Suppressor macrophage treated with lipopolysaccharide for 4 hours (primary cell): Measurements from ENCODE around the gene FBXW7.

Experiments
- DNase-seq: peaks from one replicate; pipeline ENCODE4 v3.0.0-alpha.2; 2020

The FBXW7 gene

DNA sequence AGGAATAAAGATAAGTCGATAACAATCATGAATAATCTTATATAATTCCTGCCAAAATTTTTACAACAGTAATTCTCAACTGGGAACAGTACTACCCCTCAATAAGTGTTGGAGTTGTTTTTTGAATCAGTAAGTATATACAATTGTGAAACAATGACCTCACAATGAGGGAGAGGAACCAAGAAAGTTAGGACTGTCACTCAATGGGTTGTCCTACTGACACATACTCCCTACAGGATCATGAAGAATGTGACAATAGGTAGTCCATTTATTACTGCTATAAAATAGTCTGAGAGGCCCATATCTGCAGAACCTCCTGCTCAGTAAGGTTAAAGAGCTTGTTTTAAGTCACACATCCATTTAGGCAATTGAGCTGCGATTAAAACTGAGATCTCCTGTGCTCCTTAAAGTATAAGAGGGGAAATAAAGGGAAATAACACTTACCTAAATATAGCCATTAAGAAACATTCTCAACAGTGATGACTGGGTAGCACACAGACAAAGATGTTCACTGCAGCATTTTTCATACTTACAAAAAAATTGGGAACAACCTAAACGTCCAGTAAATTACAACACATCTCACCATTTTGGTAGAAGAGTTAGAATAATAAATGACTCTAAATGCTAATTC is 26.2 kb downstream of the FBXW7 start:
- peak; percentile 59 for DNase-seq

DNA sequence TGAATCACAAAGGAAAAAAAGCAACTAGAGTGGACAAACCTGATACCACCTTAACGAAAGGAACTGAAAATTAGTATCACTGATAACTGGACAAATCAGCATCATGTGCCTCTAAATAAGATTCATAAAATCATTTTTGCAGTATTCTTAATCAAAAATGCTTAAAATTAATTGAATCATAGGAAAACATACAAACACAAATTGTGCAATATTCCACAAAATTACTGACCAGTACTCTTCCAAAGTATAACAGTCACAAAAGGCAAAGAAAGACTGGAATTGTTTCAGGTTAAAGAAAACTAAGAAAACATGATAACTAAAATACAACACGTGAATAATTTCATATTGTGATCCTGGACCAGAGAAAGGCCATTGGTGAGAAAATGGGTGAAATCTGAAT is 27.1 kb downstream of the FBXW7 start:
- no peak for DNase-seq

DNA sequence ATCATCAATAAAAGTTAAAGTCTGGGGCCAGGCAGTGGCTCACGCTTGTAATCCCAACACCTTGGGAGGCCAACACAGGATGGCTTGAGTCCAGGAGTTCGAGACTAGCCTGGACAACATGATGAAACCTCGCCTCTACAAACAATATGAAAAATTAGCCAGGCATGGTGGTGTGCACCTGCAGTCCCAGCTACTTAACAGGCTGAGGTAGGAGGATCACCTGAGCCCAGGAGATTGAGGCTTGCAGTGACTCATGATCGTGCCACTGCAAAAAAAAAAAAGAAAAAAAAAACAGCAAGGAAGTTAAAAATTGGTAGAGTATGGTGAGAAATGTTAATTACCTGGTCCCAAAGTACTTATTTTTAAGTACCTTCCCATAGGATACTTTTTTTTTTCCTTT is 27.5 kb downstream of the FBXW7 start:
- no peak for DNase-seq

DNA sequence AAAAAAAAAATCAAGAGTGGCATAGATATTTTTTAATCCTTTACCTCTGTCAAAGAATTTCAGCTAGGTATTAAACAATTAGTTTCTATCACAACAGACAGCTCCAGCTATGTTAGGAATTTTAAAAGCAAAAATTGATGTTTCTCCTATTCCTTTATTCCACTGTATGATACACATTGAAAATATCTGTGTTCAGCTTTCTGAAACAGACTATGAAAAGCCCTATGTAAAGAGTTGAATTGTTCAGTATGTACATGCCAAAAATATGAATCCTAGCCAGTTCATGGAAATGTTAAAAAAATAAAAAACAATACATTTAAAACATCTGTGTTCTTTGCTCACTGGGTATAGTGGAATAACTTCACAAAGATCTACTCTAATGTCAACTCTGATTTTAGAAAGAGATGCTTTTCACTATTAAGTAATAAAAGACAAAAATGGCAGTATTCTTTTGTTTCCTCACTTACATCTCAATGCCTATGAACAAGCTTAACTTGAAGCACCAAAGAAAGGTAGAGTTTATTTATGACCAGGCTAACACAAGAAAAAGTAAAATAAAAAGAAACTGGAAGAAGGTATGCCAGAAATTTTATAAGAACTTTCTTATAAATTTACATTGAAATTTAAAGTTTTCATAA is 32.1 kb downstream of the FBXW7 start:
- DNase-seq, result no peak

DNA sequence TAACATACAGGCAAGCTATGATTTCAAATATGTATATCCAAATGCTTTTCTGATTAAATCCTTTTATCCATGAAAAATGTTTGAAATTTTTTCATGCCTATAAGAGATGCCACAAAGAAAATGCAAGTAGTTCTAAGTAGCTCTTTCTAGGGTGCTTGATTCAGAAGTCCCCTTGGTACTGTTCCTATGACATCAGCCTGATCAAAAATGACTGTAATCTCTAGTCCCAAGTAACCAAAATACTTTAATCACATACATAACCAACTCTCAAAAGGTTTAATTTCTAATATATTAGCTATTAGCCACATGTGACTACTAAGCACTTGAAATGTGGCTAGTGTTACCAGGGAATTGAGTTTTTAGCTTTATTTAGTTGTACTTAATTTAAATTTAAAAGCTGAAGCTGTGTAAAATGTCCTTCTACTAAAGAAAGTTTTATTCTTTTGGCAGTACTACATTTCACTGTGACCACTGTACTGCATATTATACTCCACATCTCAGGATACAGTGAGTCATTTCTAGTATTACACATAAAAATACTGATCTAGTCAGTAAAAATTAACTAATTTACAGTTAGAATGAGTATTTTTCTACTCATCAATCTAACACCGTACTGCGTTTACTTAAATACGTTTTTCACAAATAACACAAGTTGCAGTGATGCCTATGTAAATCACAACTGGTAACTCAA is 33.9 kb downstream of the FBXW7 start:
- DNase-seq, result no peak

DNA sequence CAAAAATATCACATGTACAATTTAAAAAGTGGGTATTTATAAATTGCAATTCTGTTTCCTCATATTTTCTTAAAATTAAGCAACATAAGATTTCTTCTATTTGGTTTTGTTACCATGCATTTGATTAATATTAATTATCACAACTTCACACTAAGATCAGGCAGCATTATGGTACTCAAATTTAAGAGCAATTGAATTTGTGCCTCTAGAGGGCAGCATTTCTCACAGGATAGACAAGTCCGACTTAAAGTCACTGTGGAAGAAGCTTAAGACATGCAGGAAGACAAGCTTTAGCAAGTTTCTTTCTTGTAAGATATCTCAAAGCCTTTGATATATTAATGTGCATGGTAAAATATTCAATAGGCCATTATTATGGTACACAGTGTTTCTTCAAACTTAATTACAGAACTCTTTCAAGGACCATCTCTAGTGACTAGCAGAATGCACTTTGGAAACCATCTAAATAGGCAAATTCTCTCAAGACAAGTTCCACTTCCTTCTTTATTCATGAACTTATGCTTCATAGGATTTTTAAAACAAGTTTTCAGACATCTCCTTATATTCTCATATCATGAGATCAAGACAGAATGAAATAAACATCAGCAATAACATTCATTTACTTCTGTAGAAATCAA is 35.0 kb downstream of the FBXW7 start:
- peak; percentile 89 for DNase-seq

DNA sequence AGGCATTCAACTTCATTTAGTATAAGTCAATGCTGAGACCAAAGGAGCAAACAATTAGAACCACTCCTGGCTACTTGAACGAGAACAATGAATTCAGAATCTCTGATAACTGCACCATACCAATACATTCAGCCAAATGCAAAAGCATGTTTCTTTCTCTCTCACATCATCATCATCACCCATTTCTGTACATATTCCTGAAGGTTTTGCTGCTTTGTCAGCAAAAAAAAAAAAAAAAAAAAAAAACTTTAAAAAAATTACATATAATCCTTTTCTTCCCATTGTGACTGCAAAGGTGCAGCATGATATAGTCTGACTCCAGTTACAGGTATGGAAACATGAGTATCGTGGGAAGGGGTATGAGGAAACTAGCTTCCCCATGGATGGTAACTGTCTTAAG is 35.6 kb downstream of the FBXW7 start:
- no peak for DNase-seq

DNA sequence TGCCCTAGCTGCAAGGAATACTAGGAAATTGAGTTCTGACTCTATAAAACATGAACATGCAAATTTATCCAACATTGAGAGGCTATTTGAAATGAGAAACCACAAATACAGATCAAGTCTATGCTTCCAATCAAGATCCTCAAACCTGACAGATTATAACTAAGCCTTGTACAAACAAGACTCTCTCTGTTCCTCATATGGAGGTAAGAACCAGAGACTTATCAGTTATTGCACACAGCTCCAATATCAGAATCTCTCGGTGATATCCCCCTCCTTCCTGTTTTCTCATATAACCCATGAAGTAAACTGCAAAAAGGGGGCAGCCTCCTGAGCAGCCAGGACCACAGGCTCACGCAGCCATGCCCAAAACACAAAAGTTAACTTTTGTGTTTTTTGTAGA is 36.5 kb downstream of the FBXW7 start:
- DNase-seq, result no peak

DNA sequence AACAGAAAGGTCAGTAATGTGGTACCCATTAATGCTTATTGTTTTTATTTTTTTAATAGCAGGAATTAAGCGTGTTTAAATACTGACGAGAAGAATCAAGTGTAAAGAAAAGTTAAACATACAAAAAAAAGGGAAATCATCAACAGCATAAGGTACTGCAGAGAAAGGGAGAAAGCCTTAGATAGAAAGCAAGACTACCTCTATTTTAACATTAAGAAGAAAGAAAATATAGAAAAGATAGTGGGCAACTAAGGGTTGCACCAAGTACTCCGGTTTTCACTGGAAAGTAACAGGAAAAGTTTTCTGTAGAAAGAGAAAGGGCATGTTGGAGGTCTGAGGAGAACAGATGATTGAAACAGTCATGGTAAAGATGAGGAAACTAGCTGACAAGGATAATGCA is 41.9 kb downstream of the FBXW7 start:
- DNase-seq, result no peak

DNA sequence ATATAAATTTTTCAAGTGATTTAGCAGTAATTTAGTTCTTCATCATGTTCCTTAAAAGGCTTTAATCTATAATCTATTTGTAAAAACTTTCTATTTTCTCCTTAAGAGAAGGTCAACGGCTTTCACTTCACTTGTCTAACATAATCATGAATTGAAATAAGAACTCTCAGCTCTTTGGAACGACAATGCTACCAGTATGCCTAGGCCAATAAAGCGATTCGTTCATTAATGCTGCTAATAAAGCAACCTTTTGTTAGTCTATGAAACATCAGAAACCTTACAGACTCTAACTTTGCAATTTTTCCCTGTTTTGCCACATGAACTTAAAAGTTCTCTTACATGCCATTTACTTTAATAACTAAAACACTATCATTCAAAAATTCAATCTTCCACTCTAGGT is 47.6 kb downstream of the FBXW7 start:
- DNase-seq, result no peak

DNA sequence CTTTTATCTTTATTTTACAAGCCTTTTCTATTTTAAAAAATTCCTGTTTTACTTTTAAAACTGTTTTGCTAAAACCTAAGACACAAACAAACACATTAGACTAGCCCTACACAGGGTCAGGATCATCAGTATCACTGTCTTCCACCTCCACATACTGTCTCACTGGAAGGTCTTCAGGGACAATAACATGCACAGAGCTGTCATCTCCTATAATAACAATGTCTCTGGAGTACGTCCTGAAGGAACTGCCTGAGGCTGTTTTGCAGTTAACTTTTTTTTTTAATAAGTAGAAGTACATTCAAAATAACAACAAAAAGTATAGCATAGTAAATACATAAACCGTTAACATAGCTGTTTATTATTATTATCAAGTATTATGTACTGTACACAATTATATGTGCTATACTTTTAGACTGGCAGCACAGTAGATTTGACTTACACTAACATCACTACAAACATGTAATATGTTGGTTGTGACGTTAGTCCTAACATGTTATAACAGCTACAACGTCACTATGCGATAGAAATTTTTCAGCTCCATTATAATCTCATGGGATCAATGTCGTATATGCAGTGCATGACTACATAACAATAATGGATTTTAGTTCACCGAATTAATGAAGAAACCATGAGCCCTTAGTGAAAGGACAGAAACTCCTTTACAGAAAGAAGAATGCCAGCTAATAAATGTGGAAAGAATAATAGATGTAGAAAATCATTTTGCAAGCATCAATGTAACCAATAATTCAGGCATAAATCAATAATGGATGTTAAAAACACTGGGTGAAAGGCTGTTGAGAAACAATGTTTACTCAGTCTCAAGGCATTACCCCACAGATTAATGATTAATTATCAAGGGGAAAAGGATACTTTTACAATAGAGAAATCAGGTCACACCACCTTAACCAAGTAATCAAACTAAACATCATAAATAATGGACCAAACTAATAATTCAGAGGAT is 49.2 kb downstream of the FBXW7 start:
- no peak for DNase-seq

DNA sequence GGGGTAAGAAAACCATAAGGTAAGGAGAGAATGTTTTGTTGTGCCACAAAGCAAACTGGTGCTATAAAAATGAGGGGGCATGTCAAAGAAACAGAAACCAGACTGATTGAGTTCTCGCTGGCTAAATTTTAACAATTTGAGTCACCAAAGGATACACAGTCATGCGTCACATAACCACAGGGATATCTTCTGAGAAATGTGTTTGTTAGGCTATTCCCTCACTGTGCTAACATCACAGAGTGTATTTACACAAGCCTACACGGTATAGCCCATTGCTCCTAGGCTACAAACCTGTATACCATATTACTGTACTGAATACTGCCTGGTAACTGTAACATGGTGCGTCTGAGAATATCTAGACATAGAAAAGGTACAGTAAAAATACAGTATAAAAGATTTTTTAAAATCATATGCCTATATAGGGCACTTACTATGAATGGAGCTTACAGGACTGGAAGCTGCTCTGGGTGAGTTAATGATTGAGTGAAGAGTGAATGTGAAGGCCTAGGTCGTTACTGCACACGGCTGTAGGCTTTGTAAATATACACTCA is 50.1 kb downstream of the FBXW7 start:
- peak; percentile 36 for DNase-seq

DNA sequence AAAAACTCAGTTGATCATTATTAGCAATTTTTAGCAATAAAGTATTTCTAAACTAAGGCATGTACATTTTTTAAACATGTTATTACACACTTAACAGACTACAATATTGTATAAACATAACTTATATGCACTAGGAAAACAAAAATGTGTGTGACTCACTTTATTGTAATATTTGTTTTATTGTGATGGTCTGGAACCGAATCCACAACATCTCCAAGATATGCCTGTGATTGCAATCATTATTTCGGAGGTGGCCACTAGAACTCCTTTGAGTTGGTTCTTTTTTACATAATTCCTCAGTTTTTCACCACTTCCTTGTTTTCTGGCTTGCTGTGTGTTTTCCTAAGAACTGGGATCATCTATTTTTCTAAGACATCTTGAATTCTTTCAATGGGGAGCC is 53.7 kb downstream of the FBXW7 start:
- DNase-seq, result no peak

DNA sequence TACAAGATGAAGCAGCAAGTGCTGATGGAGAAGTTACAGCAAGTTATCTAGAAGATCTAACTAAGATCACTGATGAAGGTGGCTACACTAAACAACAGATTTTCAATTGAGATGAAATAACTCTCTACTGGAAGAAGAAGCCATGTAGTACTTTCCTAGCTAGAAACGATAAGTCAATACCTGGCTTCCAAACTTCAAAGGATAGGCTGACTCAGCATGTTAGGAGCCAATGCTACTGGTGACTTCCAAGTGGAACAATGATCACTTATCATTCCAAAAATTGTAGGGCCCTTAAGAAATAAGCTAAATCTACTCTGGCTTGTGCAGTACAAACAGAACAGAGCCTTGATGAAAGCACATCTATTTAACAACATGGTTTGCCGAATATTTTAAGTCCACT is 55.0 kb downstream of the FBXW7 start:
- no peak for DNase-seq

DNA sequence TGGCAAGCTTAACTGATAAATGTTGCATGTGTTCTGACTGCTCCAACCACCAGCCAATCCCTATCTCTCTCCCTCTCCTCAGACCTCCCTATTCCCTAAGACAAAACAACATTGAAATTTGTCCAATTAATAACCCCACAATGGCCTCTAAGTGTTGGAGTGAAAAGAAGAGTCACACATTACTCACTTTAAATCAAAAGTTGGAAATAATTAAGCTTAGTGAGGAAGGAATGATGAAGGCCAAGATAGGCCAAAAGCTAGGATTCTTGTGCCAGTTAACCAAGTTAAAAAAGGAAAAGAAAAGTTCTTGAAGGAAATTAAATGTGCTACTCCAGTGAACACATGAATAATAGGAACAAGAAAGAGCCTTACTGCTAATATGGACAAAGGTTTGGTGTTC is 55.6 kb downstream of the FBXW7 start:
- no peak for DNase-seq

DNA sequence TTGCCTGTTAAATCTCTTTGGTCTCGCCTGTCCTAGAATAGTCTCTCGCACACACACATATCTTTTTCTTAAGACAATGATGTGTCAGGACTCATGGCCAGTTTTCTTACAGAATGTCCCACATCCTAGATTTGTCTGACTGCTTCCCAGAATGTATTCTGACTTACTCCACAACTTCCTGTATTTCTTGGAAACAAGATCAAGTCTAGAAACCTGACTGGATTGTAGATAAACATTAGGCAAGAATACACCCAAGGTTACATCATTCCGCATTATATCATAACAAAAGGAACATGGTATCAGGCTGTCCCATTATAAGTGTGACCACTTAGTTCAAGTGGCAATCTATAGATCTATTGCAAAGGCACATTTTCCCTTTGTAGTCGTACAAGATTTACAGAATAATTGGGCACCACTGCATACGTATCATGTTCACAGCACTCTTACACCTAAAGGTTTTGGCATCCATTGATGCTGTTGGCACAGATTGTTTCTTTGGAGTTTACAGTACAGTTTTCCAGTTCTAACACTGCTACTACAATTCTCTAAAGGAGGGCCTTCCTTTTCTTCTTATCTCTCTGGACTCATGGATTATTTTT is 56.4 kb downstream of the FBXW7 start:
- DNase-seq, result peak; percentile 25

DNA sequence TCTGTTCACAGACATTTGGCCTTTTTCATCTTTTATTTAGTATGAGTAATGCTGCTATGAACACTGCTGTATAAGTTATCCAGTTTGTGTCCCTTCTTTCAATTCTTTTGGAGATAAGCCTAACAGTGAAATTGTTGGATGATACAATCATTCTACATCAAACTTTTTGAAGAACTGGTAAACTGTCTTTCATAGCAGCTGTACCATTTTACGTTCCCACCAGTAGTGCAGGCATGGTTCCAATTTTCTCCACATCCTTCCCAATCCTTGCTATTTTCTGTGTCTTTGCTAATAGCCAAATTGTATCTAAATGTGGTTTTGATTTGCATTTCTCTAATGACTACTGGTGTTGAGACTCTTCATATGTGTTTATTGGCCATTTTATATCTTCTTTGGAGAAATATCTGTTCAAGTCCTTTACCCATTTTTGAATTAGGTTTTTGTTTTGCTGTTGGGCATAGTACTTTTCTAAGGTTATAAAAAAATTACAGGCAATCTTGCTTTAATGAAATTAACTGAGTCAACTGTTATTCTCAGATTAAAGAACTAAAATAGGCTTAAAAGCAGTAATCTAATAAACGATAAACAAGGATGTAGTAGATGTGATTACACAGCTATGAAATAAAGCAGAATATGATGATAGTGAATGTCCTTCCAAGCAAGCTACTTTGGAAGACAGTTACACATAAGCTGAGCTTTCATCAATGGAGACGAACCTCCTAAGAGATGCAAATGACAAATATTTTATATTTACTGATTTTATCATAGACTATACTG is 57.2 kb downstream of the FBXW7 start:
- no peak for DNase-seq

DNA sequence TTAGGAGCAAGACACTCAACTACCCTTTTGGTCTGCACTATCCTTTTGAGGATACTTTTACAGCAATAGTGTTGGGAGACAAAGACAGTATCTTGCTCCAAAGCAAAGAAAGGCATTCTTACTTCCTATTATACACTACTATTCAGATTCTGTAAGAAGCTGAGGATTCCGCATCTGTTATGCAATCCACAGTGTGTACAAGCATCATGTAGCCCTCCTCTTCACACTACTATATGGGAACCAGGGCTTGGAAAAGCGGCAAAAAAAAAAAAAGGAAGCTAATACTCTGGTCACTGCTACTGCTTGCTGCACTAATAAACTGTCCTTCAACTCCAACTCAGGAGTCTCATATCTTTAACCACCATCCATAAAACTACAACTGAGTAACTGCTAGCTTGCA is 59.1 kb downstream of the FBXW7 start:
- DNase-seq, result peak; percentile 75

DNA sequence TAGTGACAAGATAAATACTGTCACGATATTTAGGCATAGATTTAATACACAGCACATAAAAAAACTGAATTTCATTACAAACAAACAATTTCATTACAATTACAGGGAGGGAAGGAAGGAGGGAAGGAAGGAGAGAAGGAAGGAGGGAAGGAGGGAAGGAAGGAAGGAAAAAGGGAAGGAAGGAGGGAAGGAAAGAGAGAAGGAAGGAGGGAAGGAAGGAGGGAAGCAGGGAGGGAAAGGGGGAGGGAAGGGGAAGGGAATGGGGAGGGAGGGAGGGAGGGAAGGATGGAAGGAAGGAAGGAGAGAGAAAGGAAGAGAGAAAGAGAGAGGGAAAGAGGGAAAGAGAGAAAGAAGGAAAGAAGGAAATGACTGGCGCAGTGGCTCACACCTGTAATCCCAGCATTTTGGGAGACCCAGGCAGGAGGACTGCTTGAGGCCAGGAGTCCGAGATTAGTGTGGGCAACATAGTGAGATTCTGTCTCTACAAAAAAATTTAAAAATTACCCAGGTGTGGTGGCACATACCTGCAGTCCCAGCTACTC is 64.6 kb downstream of the FBXW7 start:
- DNase-seq, result no peak

DNA sequence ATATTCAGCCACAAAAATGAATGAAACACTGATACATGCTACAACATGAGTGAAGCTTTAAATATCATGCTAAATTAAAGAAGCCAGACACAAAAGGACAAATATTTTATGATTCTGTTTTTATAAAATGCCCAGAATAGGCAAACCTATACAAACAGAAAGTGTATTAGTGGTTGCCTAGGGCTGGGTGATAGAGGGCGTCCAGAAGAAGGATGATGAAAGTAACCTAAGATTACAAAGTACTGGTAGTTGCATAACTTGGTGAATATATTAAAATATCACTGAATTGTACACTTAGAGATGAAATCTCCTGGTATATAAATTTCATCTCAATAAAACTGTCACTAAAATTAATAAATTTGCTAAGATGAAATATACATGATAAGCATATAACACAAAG is 67.5 kb downstream of the FBXW7 start:
- peak; percentile 52 for DNase-seq

DNA sequence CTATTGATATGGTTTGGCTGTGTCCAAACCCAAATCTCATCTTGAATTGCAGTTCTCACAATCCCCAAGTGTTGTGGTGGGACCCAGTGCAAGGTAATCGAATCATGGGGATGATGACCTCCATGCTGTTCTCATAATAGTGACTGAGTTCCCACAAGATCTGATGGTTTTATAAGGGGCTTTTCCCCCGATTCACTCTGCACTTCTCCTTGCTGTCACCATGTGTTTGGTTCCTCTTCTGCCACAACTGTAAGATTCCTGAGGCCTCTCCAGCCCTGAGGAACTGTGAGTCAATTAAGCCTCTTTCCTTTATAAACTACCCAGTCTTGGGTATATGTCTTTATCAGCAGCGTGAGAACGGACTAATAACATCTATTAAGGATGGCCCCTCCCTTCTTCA is 68.8 kb downstream of the FBXW7 start:
- peak; percentile 71 for DNase-seq
